Lower leg skin (tissue), 3 donors: ENCODE data around the gene ENTPD6.

Experiments
- CTCF ChIP-seq, 3 donors: fragments of 450-650 bp; IDR thresholded peaks; one replicate each; pipeline ENCODE4 v1.5.1; 2016; ENCODE audit warnings: antibody characterized with exemption in 3 of 3, mild to moderate bottlenecking in 3 of 3, moderate library complexity in 2 of 3
- POLR2A ChIP-seq, 2 donors: fragments of 450-650 bp; IDR thresholded peaks; one replicate each; pipeline ENCODE4 v1.6.1; 2016 to 2017; ENCODE audit warnings: antibody characterized with exemption in 2 of 2, mild to moderate bottlenecking in 1 of 2, moderate library complexity in 1 of 2

- no peak for TF ChIP-seq CTCF (IDR thresholded peaks at IDR 0.05)
- no peak for TF ChIP-seq POLR2A (IDR thresholded peaks at IDR 0.05)
Measured at GRCh38 chr20:25191051-25191450, 4.5 kb upstream of the ENTPD6 start.
